H54 (cell line): ENCODE results near the gene CRYBB1.
A peak's percentile ranks its signal among the peaks of the same experiment; 100 is the strongest.
"Not testable (repeated sequence)": the region's sequence is repeated elsewhere in the genome, so short reads cannot be mapped to it uniquely, and the experiment has no call there.

Source experiments
- DNase-seq: peaks from one replicate; pipeline ENCODE4 v3.0.0; 2011; ENCODE audit warnings: low spot score, mixed read lengths; ENCODE audit not compliant: insufficient read length
- FAIRE-seq: peaks from 3 replicates; lab custom pipeline; 2011; peaks lifted over from hg19 to GRCh38; lab: Jason Lieb, UNC
- POLR2A ChIP-seq: IDR thresholded peaks from 2 replicates; pipeline ENCODE4 v1.6.1; 2011; ENCODE audit warnings: low read depth, mild to moderate bottlenecking, low read length

The CRYBB1 gene

DNA sequence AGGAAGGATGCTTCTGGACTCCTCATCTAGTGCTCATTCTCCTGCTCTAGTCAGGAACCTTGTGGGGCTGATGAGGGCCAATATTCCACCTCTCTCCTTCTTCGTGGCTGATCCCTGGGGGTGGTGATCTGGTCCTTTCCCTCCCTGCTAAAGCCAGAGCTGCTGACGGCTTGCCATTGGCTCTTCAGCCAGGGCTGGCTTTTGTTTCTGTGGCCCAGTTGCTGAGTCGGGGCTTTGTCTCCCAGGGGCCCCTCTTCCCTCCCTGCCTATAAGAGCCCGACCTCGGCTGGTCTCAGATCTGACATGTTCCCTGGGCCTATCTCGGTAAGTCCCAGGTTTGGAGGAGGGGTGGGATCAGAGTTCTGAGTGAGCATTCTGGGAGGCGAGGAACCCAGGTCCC lies 3.8 kb upstream of the CRYBB1 start, which contains the start of gene CRYBA4:
Gene CRYBA4 (plus strand): TSS at position 301 of the 400 bp plus-strand sequence. CDS start 634 bp downstream, outside the sequence.
- FAIRE-seq (no peak), DNase-seq (no peak)
- TF ChIP-seq POLR2A: no peak

DNA sequence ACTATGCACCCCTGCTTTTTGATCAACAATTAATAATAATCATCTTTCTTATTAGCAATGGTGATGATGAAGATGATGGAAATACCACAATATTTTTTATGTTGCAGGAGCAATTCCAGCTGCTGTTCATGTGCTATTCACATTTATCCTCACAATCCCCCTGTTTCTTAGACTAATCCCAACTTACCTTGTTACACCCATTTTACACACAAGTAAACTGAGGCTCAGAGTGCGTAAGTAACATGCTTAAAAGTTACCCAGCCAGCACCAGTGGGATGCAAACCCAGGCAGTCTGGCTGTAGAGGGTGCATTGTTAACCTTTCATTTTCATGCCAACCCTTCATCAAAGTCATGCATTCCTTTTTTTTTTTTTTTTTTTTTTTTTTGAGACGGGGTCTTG lies 2.4 kb upstream of the CRYBB1 start:
- DNase-seq (no peak), FAIRE-seq (no peak)
- no peak for TF ChIP-seq POLR2A

DNA sequence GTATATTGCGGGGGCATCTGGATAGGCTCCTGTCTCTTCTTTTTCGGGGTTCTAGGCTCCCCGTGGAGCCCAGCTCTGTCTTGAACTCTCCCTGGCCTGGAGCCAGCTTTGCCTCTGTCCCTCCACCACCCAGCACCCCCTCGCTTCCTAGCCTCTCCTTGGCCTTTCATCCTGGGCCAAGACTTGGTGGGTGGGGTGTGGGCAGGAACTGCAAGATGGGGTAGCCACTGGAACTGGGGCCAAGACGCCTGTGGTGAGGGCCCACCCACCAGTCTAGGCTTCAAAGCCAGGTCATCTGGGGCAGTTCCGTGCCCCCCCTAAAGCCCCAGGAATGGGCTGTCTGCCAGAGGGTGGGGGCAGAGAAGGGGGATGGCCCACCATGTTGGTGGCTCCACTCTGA lies 1.7 kb upstream of the CRYBB1 start:
- DNase-seq: no peak
- no peak for TF ChIP-seq POLR2A
- FAIRE-seq: no peak

DNA sequence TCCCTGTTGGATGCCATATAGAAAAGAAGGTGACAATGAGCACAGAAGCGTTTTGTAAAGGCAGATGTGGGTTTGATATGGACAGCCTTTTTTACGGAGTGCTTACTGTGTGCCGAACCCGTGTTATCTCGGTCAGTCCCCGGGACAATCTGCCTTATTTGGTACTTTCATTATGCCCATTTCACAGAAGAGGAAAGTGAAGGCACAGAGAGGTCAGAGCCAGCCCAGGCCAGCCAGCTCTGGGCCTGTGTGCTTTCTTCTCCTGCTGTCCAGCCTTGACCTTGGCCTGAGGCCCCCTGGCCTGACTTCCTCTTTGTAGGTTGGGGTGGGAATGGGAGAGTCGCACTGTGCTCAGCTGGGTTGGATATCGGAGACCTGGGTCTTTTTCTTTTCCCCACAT lies 628 bp upstream of the CRYBB1 start:
- FAIRE-seq (no peak), DNase-seq (no peak)
- TF ChIP-seq POLR2A: no peak

DNA sequence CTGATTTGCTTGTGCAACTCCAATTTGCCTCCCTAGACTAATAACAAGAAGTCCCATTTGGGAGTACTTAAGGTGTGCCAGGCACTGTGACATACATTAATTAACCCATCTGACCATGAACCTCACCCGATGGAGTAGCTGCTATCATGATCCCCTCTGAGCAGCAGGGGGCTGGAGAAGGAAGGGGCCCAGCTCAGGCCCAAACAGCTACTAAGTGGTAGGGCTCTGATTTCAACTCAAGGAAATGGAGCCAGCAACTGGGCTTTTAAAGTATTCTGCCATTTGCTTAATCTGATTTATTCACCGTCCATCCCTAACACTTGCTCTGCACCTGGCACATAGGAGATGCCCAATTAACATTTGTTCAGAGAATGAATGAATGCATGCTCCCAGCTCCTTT lies 1.2 kb downstream of the CRYBB1 start:
- DNase-seq (no peak), FAIRE-seq (no peak)
- no peak for TF ChIP-seq POLR2A

DNA sequence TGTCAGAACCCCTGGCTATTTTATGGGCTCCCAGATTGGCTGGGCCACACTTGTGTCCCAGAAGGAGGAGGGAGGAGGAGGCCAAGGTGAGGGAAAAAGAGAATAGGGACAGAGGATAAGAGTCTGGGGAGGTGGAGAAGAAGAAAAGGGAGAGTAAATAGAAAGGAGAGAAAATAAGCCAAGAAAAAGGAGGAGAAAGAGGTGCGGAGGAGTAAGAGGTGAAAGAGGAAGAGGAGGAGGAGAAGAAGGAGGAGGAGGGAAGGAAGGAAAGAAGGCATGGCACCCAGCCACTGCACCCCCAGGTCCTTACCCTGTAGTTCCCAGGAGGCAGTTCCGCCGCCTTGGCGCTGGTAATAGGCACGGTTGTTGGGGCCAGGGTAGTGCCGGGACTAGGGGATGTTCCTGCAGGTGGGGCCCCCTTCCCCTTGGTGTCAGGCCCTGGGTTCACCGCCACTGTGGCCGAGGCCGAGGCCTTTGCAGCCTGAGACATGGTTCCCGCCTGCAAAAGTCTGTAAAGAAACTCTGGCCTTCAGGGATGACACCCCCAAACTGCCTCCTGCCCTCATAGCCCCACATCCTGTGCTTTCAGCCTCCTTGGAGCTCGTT lies 1.9 kb downstream of the CRYBB1 start:
- TF ChIP-seq POLR2A: no peak
- FAIRE-seq: no peak
- DNase-seq: no peak

DNA sequence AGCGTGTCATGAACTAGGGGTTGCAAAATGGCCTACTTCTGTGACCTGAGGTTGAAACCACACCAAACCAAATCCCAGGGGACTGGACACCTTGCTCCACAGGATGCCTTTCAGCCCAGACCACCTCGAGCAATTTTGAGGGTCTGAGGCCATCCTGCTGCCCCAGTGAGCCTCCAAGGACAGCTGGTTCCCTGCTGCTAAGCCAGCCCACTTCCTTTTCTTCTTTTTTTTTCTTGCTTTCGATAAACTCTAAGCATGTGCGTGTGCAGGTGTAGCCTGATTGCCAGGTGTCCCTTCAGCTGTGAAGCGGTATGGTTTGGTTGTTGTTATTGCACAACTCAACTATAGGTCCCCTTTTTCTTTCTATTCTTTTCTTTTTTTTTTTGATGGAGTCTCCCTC lies 2.7 kb downstream of the CRYBB1 start:
- no peak for FAIRE-seq
- no peak for DNase-seq
- no peak for TF ChIP-seq POLR2A

DNA sequence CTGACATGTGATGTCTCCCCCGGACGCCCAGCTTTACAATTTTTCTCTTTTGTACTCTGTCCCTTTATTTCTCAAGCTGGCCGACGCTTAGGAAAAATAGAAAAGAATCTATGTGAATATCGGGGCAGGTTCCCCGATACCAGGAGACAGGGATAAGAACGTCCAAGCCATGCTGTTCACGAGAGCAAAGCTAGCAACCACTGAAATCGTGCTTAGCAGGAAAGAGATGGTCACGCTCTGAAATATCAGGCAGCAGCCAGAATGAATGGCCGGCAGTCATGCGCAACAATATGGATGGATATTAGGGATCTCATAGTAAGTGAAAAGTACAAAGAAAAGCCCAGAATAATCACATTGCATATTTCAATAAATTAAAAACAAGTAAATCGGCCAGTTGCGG lies 3.5 kb downstream of the CRYBB1 start:
- FAIRE-seq (no peak), DNase-seq (no peak)
- no peak for TF ChIP-seq POLR2A

DNA sequence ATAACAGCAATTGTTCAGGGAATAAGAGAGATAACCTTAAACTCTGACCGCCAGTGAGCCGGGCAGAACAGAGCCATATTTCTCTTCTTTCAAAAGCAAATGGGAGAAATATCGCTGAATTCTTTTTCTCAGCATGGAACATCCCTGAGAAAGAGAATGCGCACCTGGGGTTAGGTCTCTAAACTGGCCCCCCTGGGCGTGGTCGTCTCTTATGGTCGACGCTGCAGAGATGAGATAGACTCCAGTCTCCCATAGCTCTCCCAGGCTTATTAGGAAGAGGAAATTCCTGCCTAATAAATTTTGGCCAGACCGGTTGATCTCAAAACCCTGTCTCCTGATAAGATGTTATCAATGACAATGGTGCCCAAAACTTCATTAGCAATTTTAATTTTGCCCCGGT lies 4.1 kb downstream of the CRYBB1 start:
- FAIRE-seq, DNase-seq: not testable (repeated sequence)

DNA sequence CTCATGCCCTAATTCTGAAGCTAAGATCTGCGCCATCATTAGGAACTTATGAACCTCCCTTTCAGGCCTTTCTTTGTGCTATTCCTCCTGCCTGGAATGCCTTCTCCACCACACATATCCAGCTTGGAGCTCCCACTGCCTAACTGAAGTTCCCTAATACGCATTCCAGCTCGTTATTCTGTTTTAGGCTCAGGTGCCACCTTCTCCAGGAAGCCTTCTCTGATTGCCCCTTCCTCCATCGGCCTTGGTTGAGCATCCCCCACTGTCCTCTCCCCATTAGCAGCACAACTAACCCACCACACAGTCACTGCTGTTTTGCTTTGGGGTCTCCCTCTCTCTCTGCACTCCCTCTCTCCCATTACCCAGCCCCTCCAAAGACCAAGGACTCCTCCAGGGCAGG lies 5.2 kb downstream of the CRYBB1 start:
- no peak for FAIRE-seq
- TF ChIP-seq POLR2A: no peak

DNA sequence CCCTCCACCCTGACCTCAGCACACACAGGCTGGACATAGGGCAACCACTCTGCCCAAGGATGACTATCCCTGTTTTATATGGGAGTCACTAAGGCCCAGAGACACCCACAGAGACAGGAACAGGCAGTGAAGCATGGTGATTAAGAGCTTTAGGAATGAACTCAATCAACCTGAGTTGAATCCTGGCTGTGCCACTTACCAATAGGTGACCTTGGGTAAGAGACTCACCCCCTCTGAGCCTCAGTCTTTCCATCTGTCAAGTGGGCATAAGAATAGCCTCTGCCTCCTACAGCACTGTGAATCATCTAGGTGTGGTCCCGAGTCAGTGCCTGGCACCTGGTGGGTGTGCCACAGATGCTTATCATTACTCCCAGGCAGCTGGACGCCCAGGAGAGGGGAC lies 6.8 kb downstream of the CRYBB1 start:
- DNase-seq: peak; percentile 32
- no peak for FAIRE-seq
- TF ChIP-seq POLR2A: no peak

More for the DNA sequence above, 5.2 kb downstream of the CRYBB1 start:
- DNase-seq: no peak

DNA sequence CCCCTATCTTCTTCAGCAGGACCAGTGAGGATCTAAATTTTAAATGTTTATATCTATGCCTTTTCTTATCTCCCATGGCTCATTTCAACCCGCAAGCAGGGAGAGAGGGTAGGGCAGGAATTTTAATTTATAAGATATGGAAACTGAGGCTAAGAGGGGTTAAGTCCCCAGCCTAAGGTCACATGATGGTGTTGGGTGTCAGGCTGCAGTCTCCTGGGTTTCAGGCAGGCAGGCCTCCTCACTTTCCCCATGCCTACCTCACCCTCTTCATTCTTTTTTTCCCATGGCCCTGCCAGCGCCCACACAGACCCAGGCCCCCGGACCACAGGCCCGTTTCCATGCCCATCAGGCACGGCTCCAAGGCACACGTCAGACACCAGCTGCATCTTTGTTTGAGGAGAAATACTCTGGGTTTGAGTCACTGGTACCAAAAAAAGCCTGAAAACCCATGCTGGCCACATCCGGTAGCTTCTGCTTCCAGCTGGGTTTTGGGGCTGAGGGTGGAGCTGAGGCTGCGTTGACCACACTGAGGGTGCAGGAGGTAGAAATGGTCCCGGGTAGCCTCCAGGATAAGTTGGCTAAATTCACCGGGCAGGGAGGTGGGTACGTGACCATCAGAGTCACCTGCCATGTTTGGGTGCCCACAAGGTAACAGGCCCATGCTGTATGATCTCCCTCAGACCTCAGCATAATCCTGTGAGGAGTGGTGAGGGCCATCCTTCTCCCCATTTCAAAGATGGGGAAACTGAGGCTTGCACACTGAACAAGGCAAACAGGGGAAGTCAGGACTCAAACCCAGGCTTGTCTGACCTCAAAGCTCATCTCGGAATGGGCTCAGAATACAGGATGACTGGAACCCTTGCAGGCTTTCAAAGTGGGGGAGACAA lies 7.5 kb downstream of the CRYBB1 start:
- DNase-seq: peak; percentile 64
- no peak for TF ChIP-seq POLR2A
- FAIRE-seq: no peak

DNA sequence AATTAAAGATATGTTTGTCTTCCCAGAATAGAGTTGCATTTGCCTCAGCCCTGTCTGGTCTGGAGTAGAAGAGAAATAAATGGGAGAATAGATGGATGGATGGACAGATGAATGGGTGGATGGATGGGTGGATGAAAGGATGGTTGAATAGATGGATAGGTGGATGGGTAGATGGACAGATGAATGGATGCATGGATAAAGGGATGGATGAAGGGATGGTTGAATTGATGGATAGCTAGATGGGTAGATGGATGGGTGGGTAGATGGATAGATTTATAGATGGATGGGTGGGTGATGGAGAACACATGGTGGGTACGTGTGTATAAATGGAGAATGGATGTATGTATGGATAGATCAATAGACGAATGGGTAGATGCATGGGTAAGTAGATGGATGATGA lies 8.5 kb downstream of the CRYBB1 start:
- TF ChIP-seq POLR2A: no peak
- DNase-seq (no peak), FAIRE-seq (no peak)

DNA sequence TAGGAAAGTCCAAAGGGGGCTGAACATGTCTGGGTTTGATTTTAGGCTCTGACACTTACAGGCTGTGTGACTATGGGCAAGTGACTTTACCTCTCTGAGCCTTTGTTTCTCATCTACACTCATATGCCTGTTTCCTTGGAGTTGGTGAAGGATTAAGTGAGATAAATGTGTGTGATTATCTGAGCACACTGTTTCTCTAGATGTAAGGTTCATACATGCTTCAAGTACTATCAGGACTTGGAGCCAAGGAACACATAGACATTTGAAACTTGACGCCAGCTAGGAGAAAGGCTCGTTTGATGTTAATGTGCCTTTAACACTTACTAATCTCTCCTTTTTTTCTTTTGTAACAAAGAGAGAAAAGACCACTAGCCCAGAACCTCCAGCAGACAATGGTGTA lies 9.7 kb downstream of the CRYBB1 start:
- TF ChIP-seq POLR2A: no peak
- no peak for FAIRE-seq
- no peak for DNase-seq

DNA sequence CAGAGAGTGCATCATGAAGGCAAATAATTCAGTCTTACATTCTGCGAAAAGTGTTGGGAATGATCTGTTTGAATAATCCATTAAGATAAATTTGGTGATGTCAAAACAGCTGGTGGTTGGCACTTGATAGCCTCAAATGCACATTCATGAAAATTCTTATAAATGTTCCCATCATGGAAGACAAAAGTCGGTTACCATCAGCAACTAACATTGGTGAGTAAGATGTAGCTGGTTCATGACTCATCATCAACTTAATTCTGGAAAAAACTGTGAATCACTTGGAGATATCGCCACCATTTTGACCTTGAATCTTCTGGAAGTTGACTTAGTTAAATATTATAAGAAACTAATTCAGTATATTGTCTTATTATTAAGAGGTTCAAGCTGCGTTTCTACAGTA lies 11.2 kb downstream of the CRYBB1 start:
- FAIRE-seq (no peak), DNase-seq (no peak)
- no peak for TF ChIP-seq POLR2A
